Amniotic stem cell (primary cell): ENCODE data around the gene COL18A1.

Experiments
- DNase-seq: peaks from one replicate; lab custom pipeline; 2025; lab: John Stamatoyannopoulos, UW

COL18A1 gene

DNA sequence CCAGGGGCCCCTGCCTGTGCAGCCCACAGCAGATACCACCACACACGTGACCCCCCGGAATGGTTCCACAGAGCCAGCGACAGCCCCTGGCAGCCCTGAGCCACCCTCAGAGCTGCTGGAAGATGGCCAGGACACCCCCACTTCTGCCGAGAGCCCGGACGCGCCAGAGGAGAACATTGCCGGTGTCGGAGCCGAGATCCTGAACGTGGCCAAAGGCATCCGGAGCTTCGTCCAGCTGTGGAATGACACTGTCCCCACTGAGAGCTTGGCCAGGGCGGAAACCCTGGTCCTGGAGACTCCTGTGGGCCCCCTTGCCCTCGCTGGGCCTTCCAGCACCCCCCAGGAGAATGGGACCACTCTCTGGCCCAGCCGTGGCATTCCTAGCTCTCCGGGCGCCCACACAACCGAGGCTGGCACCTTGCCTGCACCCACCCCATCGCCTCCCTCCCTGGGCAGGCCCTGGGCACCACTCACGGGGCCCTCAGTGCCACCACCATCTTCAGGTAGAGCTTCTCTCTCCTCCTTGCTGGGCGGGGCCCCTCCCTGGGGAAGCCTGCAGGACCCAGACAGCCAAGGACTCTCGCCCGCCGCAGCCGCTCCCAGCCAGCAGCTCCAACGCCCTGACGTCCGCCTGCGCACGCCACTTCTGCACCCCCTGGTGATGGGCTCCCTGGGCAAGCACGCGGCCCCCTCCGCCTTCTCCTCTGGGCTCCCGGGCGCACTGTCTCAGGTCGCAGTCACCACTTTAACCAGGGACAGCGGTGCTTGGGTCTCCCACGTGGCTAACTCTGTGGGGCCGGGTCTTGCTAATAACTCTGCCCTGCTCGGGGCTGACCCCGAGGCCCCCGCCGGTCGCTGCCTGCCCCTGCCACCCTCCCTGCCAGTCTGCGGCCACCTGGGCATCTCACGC lies 51.0 kb downstream of the COL18A1 start:
- DNase-seq = no peak

DNA sequence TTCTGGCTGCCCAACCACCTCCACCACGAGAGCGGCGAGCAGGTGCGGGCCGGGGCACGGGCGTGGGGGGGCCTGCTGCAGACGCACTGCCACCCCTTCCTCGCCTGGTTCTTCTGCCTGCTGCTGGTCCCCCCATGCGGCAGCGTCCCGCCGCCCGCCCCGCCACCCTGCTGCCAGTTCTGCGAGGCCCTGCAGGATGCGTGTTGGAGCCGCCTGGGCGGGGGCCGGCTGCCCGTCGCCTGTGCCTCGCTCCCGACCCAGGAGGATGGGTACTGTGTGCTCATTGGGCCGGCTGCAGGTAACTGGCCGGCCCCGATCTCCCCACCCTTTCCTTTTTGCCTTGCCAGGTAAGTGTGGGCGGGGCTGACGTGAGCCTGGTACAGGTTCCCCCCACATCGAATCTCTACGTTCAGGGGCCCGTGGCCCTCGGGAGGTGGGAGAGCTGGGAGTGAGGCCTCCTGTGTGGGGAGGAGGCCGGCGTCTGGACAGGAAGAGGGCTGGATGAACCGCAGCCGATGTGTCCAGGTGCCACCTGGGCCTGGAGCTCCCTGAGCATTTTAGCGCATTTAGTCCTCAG lies 51.7 kb downstream of the COL18A1 start:
- DNase-seq = no peak

DNA sequence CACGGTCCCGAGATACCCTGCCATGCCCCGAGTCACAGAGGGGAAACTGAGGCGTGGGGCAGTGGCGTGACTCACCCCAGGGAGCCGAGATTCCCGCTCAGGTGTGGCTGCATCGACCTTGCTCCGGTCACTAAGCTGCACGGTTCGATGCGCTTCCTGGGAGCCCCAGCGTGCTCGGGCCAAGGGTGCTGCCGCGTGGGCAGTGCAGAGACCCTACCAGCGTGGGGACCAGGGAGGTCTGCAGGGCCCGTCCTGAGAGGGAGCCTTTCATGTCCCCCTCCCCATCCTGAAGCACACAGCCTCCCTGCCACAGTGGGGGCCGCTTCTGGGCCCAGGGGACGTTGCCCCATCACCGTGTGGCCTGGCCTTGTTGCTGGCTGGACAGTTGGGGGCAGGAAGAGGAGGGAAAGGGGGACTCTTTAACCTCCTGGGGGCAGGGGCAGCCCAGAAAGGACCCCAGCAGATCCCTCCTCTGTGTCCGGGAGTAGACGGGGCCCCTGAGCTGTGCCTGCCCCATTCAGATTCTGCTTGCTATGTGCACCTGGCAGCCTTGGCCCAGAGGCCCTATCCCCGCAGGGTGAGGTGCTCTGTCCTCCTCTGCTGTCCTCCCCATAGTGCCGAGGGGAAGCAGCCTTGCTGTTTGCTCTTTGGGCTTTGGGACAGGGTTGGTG lies 52.3 kb downstream of the COL18A1 start:
- DNase-seq = no peak

DNA sequence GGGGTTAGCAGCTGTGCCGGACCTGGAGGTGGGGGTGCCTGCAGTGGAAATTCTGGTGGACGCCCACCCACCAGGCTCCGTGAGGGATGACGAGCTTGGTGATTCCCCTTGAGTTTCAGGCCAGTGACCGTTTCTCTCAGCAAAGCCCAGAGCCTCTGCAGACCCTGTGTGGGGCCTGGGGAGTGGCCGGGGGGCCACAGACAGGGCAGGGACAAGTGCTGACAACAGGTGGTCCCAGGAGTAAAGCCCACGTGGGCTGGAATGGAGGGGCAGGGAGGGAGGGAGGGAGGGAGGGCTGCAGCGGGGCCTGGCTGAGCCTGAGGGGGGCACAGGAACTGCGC lies 52.8 kb downstream of the COL18A1 start:
- DNase-seq = no peak

DNA sequence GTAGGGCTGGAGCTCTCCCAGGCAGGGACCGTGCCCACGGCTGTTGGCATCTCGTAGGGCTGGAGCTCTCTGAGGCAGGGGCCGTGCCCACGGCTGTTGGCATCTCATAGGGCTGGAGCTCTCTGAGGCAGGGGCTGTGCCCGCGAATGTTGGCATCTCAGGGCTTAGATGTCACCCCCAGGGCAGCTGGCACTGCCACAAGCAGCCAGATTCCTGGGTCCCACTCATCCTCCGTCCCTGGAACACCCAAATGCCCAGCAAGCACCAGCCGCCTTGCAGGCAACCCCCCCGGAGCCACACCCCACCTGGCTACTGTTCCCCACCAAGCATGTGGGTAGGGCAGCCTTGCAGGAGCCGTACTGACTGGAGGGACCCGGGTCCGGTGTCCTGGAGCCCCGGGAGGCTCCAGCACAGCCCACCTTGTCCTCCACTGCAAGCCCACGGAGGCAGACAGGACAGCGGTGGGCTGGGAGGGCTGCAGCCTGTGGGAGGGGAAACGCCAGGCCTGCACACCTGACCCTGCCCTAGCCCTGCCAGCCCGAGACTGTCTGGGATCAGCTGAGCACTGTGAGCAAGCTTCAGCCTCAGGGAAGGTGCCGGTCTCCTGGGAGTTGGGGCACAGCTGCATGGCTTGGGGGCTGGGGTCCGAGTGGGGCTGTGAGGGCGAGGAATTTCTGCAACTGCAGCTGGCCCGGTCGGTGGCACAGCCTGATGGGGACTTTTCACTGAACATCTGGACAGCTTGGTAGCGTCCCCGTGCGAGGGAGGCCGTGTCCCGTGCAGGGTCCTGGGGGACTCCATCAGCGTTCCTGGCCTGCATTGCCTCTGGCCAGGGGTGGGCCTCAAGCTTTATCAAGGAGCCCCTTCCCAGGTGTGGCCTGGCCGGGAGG lies 53.6 kb downstream of the COL18A1 start:
- no peak for DNase-seq

DNA sequence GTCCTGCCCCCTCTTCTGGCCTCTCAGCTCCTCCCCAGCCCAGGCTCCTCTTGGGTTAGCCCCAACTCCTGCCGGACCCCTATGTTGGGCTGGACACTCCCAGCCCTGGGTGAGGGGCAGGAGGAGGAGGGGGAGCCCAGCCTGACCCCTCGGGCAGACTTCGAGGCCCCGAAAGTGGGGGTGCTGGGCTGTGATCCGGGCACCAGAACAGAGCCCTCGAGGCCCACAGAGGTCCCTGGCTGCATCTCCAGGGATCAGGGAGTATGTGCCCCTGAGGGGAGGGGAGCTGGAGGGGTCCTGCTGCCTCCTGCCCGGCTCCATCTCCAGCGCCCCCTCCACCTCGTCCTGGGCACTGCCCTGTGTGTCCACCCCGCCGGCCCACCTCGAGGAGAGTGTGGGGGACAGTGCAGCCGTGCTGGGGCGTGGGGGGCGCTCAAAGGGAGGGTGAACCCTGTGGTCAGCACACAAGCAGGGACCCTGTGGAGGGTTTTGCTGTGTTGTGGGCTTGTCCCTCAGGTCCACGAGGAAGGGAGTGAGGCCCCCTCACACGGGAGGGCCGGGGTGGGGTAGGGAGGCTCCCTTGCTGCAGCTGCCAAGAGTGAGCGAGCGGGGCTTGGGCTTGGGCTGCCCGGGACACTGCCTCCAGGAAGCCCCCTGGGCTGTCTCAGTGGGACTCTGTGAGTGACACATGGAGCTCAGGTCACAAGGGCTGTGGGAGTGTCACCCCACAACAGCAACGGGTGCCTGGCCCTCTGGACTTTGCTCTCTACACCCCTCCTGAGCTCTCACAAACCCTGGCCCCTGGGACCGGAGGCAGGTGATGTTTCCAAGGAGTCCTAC lies 54.4 kb downstream of the COL18A1 start:
- no peak for DNase-seq

DNA sequence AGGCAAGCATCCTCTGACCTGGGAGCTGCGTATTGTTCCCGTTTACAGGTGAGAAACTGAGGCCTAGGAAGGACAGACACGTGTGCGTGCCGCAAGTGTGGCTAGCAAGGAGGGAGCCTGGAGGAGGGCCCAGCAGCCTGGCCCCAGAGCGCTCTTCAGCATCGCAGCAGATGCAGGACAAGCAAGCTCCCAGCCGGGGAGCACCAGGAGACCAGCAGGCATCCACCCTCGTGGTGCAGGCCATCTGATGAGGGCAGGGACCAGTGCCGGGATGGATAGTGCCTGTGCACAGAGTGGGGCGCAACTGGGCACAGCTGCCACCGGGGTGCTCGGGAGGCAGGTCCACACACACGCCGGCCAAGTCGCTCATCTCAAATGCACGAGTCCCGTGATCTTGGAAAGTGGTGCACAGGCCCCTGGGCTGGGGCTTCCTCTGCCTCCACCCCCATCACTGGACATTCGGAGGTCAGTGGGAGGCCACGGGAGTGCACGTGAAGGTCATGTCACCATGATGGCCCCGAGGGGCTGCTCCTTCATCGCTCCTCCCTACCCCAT lies 55.1 kb downstream of the COL18A1 start:
- DNase-seq = no peak

DNA sequence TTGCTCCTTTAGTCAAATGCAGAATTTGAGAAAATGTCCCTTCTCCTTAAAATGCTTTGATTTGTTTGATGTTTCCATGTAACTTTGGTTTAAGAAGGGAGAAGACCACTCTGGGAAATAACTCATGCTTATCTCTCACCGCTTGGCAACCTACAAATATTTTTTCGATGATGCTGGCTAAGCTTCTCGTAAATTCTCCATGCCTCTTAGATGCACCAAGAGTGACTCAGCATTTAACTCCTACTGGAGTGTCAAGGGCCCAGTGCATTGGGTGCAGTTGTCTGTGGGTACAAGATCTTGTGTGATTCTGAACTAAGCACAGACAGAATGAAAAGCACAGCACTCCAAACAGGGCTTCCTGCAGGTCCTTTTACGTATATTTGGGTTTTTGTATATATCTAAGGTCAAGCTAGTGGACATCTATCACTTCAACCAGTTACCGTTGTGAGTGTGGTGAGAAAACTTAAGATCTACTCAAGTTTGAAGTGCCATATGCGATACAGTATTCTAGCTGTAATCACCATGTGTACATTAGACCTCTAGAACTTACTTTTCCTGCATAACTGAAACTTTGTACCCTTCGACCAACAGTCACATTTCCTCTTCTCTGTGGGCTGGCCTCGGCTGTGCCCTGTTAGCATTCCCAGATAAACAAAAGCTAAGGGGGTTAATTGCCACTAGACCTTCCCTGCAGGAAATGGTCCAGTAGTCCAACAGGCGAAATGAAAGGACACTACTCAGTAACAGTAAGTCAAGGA lies 55.8 kb downstream of the COL18A1 start:
- DNase-seq = peak; percentile 54

DNA sequence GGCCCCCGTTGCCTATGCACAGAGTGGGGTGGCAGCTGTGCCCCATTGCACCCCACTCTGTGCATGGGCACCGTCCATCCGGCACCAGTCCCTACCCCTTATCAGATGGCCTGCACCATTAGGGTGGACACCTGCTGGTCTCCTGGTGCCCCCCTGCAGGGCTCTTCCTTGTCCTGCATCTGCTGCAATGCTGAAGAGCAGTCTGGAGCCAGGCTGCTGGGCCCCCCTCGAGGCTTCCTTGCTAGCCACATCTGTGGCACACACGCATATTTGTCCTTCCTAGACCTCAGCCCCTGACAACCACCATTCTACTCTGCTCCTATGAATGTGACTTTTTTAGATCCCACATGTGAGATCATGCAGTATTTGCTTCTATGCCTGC lies 56.4 kb downstream of the COL18A1 start:
- DNase-seq = no peak

DNA sequence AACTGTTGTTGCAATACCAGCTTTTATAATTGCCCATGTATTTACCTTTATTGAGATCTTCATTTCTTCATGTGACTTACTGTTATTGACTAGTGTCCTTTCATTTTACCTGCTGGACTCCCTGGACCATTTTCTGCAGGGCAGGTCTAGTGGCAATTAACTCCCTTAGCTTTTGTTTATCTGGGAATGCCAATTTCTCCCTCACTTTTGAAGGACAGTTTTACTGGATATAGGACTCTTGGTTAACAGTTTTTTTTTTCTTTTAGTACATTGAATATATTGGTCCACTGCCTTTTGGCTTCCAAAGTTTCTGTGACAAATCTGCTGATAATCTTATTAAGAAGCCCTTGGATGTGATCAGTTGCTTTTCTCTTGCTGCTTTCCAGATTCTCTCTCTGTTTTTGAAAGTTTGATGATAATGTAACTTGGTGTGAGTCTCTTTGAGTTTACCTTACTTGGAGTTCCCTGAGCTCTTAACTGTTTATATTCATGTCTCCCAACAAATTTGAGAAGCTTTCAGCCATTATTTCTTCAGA lies 56.9 kb downstream of the COL18A1 start:
- DNase-seq = no peak

DNA sequence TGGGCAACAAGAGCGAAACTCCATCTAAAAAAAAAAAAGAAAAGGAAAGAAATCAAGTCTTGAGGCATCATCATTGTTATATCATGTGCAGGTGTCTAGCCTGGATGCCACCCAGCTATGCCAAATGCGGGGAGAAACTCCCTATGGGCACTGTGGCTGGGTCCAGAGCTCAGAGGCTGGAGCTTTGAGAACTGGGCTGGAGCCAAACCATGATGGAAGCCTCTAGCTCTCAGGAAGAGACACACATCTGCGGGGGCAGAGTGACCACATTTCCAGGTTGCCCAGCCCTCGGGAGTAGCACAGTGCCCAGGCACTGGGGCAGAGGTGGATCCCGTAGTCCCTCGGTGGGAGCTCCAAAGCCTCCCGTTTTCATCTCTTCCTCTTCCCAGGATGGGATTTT lies 58.9 kb downstream of the COL18A1 start:
- DNase-seq = no peak

DNA sequence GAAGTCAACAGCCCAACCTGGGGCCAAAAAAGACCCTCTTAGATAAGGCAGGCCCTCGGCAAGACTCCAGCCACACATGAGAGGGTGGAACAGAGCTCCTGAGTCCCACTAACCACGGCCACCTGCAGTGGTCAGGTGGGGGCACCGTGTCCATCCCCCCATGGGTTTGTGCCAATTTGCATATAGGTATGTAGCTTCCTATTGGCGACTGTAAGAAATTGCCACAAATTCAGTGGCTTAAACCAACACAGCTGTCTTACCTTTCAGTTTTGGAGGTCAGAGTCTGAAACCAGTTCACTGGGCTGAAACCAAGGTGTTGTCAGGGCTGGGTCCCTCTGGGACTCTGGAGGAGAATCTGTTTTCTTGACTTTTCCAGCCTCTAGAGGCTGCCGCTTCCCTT lies 59.3 kb downstream of the COL18A1 start:
- no peak for DNase-seq

DNA sequence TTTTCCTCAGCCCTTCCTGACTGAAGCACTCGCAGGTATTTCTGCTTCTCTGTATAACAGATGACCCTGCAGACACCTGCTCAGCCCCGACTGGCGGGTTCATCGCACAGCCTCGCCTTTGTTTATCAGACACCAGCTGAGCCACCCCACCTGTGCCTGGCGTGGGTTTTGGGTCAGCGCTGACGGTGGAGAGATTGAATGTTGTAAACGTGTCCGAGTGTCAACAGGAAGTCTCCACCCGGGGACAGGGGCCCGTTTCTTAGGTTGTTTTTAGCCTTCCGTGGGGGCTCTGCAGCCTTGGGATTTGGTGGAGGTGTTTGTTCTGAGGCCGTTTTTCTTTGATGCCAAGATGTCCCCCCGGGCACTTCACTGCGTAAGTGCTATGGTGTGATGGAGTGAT lies 60.1 kb downstream of the COL18A1 start:
- DNase-seq = no peak

DNA sequence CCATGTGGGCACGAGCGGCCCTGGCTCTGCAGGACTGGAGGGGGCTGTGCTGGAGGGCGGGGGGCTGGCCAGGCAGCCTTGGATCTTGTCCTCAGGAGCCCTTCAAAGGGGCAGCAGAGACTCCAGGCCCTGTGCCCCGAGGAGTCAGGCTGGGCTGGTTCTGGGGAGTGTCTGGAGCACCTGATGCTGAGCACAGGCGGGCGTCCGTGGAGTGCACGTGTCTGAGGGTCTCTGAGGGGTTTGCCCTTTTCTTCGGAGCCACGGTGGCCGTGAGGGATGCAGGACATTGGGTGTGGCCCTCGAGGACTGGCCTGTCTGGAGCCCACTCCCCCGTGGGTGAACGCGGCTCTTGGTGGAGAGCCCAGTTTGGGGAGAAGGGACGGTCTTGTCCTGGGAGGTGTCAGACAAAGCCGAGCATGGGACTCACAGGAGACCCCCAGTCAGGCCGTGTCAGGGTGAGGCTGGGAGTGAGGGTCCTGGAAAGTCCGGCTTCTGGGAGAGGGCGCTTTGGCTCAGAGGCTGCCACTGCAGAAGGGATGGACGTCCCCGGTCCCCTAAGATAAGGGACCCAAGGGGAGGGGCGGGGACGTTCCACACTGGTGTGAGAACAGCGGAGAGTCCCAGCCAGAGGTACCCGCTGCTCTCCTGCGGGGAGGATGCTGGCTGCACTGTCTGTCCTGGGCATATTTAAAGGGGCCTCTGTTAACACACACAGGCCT lies 60.8 kb downstream of the COL18A1 start:
- no peak for DNase-seq

DNA sequence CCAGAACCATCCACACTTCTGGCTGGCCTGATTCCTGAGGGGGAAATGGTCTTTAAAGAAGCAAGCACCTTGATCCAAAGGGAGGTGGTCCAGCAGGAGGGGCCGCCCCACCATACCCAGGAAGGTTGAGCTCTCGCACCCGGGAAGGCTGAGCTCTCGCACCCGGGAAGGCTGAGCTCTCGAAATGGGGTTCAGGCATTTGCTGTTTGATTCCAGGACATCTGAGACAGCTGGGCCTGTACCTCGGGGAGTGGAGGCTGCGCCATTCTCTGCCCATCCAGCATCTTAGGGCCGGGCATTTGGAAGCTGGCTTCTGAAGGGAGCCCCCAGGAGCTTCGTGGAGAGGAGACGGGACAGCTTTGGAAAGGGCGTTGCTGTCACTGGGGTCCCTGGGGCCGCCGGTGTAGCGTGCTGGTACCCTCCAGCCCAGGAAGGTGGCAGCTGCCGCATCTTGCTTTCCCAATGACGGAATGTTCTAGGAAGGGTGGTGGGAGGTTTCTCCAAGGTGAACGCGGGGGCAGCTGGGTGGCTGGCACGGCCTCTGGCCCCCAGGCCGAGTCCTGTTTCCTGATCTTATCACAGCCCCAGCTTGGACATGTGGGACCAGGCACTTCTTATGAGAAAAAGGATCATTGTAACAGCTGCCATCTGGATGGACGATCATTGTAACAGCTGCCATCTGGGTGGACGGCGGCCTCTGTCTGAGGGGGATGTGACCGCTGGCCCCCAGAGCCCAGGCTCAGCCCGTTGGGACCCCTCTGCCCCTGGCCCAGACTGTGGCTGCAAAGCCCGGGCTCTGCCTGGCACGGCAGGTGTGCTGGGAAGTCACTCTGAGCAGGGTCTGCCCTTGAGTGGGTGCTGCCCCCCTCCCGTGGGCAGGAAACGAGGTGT lies 61.6 kb downstream of the COL18A1 start:
- no peak for DNase-seq

DNA sequence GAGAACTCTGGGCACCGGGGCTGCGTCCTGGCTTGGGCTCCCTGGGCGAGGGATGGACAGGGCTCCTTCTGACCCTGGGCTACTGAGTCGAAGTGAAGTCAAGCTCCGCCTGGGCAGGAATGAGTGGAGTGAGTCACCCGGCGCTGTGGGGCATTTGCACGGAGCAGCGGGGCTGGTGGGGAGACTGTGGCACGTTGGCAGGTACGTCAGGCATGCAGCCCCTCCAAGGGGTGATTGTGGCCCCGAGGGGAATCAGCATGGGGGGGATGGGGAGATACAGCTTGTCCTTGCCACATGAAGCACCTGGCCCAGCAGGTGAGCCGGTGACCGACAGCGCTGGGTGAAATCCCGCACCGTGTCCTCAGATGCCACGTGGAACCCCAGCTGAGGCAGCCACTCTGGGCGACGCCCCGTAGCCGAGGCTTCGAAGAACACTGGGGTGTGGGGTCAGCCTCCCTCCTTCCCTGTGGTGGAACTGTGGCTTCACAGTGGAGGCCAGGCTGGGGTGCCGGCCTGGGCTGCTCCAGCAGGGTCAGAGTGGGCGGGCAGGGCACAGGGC lies 62.3 kb downstream of the COL18A1 start:
- no peak for DNase-seq

DNA sequence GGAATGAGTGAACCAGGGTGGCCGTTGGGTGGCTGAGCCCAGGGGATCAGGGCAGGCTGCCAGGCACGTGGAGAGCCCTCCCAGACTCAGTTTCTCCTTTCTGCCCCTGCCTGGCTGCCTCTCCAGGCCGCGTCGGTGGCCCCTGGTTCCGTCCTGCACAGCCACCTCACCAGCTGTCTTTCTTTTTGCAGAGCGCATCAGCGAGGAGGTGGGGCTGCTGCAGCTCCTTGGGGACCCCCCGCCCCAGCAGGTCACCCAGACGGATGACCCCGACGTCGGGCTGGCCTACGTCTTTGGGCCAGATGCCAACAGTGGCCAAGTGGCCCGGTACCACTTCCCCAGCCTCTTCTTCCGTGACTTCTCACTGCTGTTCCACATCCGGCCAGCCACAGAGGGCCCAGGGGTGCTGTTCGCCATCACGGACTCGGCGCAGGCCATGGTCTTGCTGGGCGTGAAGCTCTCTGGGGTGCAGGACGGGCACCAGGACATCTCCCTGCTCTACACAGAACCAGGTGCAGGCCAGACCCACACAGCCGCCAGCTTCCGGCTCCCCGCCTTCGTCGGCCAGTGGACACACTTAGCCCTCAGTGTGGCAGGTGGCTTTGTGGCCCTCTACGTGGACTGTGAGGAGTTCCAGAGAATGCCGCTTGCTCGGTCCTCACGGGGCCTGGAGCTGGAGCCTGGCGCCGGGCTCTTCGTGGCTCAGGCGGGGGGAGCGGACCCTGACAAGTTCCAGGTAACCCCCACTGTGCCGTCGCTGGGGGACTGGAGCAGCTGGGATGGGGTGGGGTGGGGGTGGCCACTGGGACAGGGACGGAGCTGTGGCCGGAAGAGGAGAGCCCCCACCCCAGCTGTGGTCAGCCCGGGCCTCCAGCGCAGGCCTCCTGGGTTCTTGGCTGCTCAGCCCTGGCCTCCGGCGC lies 63.3 kb downstream of the COL18A1 start:
- DNase-seq = no peak
